GM23338 (cell line): ENCODE data around the gene FGFR3. TPM values are rescaled to one million over a fixed set of nuclear protein-coding genes. Genes with fewer than 3 reads are reported as not detected.

Experiments used
- ATAC-seq: fragments of 200-7000 bp; cut with Tn5 transposase; 3 replicates; pipeline ENCODE4 v1.9.1; 2020
- DNase-seq: peaks from one replicate; pipeline ENCODE4 v3.0.0-alpha.2; 2015; ENCODE audit warnings: low spot score
- H2AFZ ChIP-seq: fragments of 200-600 bp; sonication (generic); 2 replicates; pipeline ENCODE4 v1.8.0; 2016; ENCODE audit warnings: antibody characterized with exemption, mild to moderate bottlenecking, moderate library complexity
- H3F3A ChIP-seq: fragments of 200-600 bp; sonication (generic); replicated peaks from 2 replicates; pipeline ENCODE4 v1.8.0; 2017; ENCODE audit warnings: antibody characterized with exemption, mixed run types, low read depth
- H3K27ac ChIP-seq: fragments of 200-600 bp; sonication (generic); 2 replicates; pipeline ENCODE4 v1.6.1; 2016; ENCODE audit warnings: low read depth
- H3K27me3 ChIP-seq: fragments of 200-600 bp; sonication (generic); 2 replicates; pipeline ENCODE4 v1.8.0; 2016; ENCODE audit warnings: mild to moderate bottlenecking, mixed run types, moderate library complexity; ENCODE audit not compliant: insufficient read depth
- H3K36me3 ChIP-seq: fragments of 200-600 bp; sonication (generic); 2 replicates; pipeline ENCODE4 v1.8.0; 2016; ENCODE audit warnings: mild to moderate bottlenecking; ENCODE audit not compliant: insufficient read depth
- H3K4me1 ChIP-seq: fragments of 200-600 bp; sonication (generic); 2 replicates; pipeline ENCODE4 v1.8.0; 2016; ENCODE audit warnings: mild to moderate bottlenecking, moderate library complexity; ENCODE audit not compliant: insufficient read depth
- H3K4me2 ChIP-seq: fragments of 200-600 bp; sonication (generic); 2 replicates; pipeline ENCODE4 v1.7.1; 2017; ENCODE audit warnings: mixed run types
- H3K4me3 ChIP-seq: fragments of 200-600 bp; sonication (generic); 2 replicates; pipeline ENCODE4 v1.6.1; 2016; ENCODE audit warnings: mixed run types
- H3K79me2 ChIP-seq: fragments of 200-600 bp; sonication (generic); replicated peaks from 2 replicates; pipeline ENCODE4 v1.8.0; 2017; ENCODE audit warnings: mild to moderate bottlenecking; ENCODE audit not compliant: insufficient read depth
- H3K9me2 ChIP-seq: fragments of 200-600 bp; sonication (generic); 2 replicates; pipeline ENCODE4 v1.8.0; 2017; ENCODE audit not compliant: insufficient read depth
- H4K20me1 ChIP-seq: fragments of 200-600 bp; sonication (generic); replicated peaks from 2 replicates; pipeline ENCODE4 v1.8.0; 2017; ENCODE audit warnings: mild to moderate bottlenecking; ENCODE audit not compliant: insufficient read depth
- H3K27ac Mint-ChIP-seq: 2 replicates; pipeline ENCODE4 v1.8.0; 2020; ENCODE audit warnings: inconsistent platforms, mild to moderate bottlenecking, moderate library complexity, mixed read lengths
- H3K27me3 Mint-ChIP-seq: 3 replicates; pipeline ENCODE4 v1.8.0; 2022; ENCODE audit warnings: low read depth, mild to moderate bottlenecking, moderate library complexity, mixed read lengths, inconsistent platforms; ENCODE audit not compliant: insufficient read depth, poor library complexity
- H3K36me3 Mint-ChIP-seq: 3 replicates; pipeline ENCODE4 v1.8.0; 2021; ENCODE audit warnings: low read depth, mild to moderate bottlenecking, inconsistent platforms, moderate library complexity, mixed read lengths
- H3K4me1 Mint-ChIP-seq: 3 replicates; pipeline ENCODE4 v1.8.0; 2020; ENCODE audit warnings: mild to moderate bottlenecking, inconsistent platforms, mixed read lengths
- H3K4me3 Mint-ChIP-seq: 3 replicates; pipeline ENCODE4 v1.8.0; 2021; ENCODE audit warnings: moderate library complexity, mild to moderate bottlenecking, inconsistent platforms, mixed read lengths
- H3K9me3 Mint-ChIP-seq: 3 replicates; pipeline ENCODE4 v1.8.0; 2020; ENCODE audit warnings: moderate library complexity, mild to moderate bottlenecking, inconsistent platforms, mixed read lengths
- CREB1 ChIP-seq: fragments of 250-450 bp; sonication (Bioruptor Pico); IDR thresholded peaks from 2 replicates; pipeline ENCODE4 v1.5.0; 2020; ENCODE audit warnings: low read depth, mild to moderate bottlenecking, moderate library complexity
- CTCF ChIP-seq, 2 experiments: fragments of 200-600 bp in 1 of 2; sonication (generic) in 1 of 2; conservative IDR thresholded peaks; 2 replicates each; pipeline versions ENCODE4 v1.5.1 to v1.6.1; 2016 to 2017; ENCODE audit warnings: antibody characterized with exemption in 2 of 2, low read depth in 2 of 2, mild to moderate bottlenecking in 2 of 2, moderate library complexity in 1 of 2
- ETS1 ChIP-seq: IDR thresholded peaks from 2 replicates; pipeline ENCODE4 v1.6.1; 2016; ENCODE audit warnings: antibody characterized with exemption
- EZH2phosphoT487 ChIP-seq: fragments of 200-600 bp; sonication (generic); IDR thresholded peaks from one replicate; pipeline ENCODE4 v1.8.1; 2018; ENCODE audit warnings: antibody characterized with exemption; ENCODE audit not compliant: unreplicated experiment
- JUNB ChIP-seq: IDR thresholded peaks from one replicate; pipeline ENCODE4 v1.6.1; 2016; ENCODE audit warnings: antibody characterized with exemption; ENCODE audit not compliant: unreplicated experiment
- REST ChIP-seq: IDR thresholded peaks from one replicate; pipeline ENCODE4 v1.6.1; 2018; ENCODE audit warnings: antibody characterized with exemption; ENCODE audit not compliant: unreplicated experiment
- STAT1 ChIP-seq: IDR thresholded peaks from one replicate; pipeline ENCODE4 v1.6.1; 2016; ENCODE audit warnings: antibody characterized with exemption; ENCODE audit not compliant: unreplicated experiment
- ZNF331 ChIP-seq: fragments of 250-450 bp; sonication (Bioruptor Pico); IDR thresholded peaks from 2 replicates; pipeline ENCODE4 v1.5.0; 2020; ENCODE audit warnings: low read depth, mild to moderate bottlenecking, moderate library complexity
- polyA plus RNA-seq: library from polyadenylated mRNA; unstranded; fragments of >200 nt; fragmentation: Nextera tagmentation; extraction: Ambion mirVana; gene quantifications from 2 replicates; pipeline ENCODE4 v1.2.1, GENCODE V29; 2016
- total RNA-seq: library from RNA; depleted of rRNA; stranded (reverse); fragments of >200 nt; shearing (Covaris generic); gene quantifications from 2 replicates; pipeline ENCODE4 v1.2.3, GENCODE V29; 2014

FGFR3 gene
- total and polyA plus RNA-seq, 2 experiments from 2014 or later, result 3.6 to 17.4 TPM

- no peaks in the 10 kb centered on the region for H3K9me2 ChIP-seq
- Mint-ChIP-seq H3K4me1 (peaks cover 2% of the 10 kb centered on the region; the same call in 2 of the 3 replicates), H3K9me3 (no peaks in the 10 kb centered on the region), H3K4me3 (no peak overlapping the region), H3K27ac (no peak overlapping the region), H3K36me3 (no peaks in the 10 kb centered on the region), H3K27me3 (peaks cover 20% of the 10 kb centered on the region)
- no peaks in the 10 kb centered on the region for H3K79me2 ChIP-seq
- no peak for TF ChIP-seq CTCF (conservative IDR thresholded peaks at IDR 0.05; ENCODE audit: low read depth in 2 of 2)
- TF ChIP-seq REST, result no peak
- no peak for TF ChIP-seq STAT1
- TF ChIP-seq JUNB, result no peak
- H3K27me3 ChIP-seq, result peaks cover 27% of the 10 kb centered on the region
- H3K27ac ChIP-seq, result no peak overlapping the region
- H3K4me3 ChIP-seq, result no peak overlapping the region
- no peak for ATAC-seq
- no peaks in the 10 kb centered on the region for H3F3A ChIP-seq
- no peak overlapping the region for H2AFZ ChIP-seq
- 0 out of 2 replicates have a peak, but pooled peaks cover 4% of the 10 kb centered on the region for H3K4me1 ChIP-seq
- no peak overlapping the region for H3K4me2 ChIP-seq
- DNase-seq, result no peak
- H4K20me1 ChIP-seq, result no peaks in the 10 kb centered on the region
- no peaks in the 10 kb centered on the region for H3K36me3 ChIP-seq
Measured at GRCh38 chr4:1787411-1788077, 5.5 kb upstream of the FGFR3 start.

- no peak for DNase-seq
- H3F3A ChIP-seq, result no peaks in the 10 kb centered on the region
- no peak overlapping the region for H2AFZ ChIP-seq
- Mint-ChIP-seq H3K4me3 (no peak overlapping the region), H3K27me3 (peaks cover 23% of the 10 kb centered on the region), H3K27ac (no peak overlapping the region), H3K36me3 (no peaks in the 10 kb centered on the region), H3K9me3 (no peaks in the 10 kb centered on the region), H3K4me1 (peaks cover 2% of the 10 kb centered on the region; the same call in 2 of the 3 replicates)
- no peak overlapping the region for H3K4me3 ChIP-seq
- H3K9me2 ChIP-seq, result no peaks in the 10 kb centered on the region
- peaks cover 27% of the 10 kb centered on the region for H3K27me3 ChIP-seq
- no peak for ATAC-seq
- H3K4me1 ChIP-seq, result 0 out of 2 replicates have a peak, but pooled peaks cover 4% of the 10 kb centered on the region
- H3K4me2 ChIP-seq, result no peak overlapping the region
- H3K79me2 ChIP-seq, result no peaks in the 10 kb centered on the region
- no peak overlapping the region for H3K27ac ChIP-seq
- H4K20me1 ChIP-seq, result no peaks in the 10 kb centered on the region
- H3K36me3 ChIP-seq, result no peaks in the 10 kb centered on the region
- TF ChIP-seq ETS1 (no peak), ZNF331 (CRISPR knock-in tag) (no peak), EZH2phosphoT487 (no peak), STAT1 (no peak), JUNB (no peak), CREB1 (CRISPR knock-in tag) (no peak)
Measured at GRCh38 chr4:1788254-1788973, 4.7 kb upstream of the FGFR3 start.
